Measurements from ENCODE around the gene ZDHHC7. TPM values are rescaled to one million over a fixed set of nuclear protein-coding genes. Genes with fewer than 3 reads are reported as not detected.
A peak's percentile ranks its signal among the peaks of the same experiment; 100 is the strongest.

Gene ZDHHC7
- total and polyA plus RNA-seq, 9 of the 15 experiments (the other 6 are each of a cell fraction or from before 2014, with no cell fraction given): 1.7 to 49.7 (median 37.4) TPM

DNA sequence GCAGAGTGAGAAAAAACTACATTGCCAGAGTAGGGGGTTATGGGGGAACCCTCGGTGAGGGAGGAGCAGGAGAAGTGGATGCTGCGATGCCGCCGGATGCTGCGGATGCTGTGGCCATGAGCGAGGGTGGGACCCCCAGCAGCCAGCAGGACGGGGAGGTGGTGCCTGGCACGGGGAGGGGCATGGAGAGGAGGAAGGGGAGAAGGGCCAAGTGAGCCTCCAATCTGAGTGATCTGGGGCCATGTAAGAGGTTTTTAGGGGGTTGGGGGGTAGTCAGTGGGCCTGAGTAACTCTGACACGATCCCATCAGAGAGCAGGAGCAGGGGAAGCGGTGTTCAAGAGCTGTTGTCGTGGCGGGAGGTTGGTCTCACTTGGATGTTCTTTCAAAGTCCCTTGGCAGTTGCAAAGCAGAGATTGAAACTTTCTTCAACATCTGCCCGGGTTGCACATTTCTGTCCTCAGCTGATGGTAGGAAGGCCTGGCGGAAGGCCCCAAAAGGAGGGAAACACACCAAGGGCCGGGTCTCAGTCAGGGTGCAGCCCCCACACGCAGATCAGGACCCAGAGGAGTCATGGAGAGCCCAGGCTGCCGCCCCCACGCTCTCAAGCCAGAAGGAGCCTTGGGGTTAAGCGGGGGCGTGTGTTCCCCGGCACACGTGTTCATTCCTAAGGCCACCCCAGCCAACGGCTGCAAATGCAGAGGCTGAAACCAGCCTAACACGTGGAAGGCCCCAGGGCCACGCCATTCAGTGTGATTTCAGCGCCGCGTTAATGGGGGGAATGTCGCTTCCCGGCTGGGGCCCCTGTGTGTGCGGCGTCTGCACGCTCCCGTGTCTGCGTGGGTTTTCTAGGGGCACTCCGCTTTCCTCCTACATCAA, 81.7 kb downstream of the ZDHHC7 start (continued):
- TF ChIP-seq, protein P1, sequence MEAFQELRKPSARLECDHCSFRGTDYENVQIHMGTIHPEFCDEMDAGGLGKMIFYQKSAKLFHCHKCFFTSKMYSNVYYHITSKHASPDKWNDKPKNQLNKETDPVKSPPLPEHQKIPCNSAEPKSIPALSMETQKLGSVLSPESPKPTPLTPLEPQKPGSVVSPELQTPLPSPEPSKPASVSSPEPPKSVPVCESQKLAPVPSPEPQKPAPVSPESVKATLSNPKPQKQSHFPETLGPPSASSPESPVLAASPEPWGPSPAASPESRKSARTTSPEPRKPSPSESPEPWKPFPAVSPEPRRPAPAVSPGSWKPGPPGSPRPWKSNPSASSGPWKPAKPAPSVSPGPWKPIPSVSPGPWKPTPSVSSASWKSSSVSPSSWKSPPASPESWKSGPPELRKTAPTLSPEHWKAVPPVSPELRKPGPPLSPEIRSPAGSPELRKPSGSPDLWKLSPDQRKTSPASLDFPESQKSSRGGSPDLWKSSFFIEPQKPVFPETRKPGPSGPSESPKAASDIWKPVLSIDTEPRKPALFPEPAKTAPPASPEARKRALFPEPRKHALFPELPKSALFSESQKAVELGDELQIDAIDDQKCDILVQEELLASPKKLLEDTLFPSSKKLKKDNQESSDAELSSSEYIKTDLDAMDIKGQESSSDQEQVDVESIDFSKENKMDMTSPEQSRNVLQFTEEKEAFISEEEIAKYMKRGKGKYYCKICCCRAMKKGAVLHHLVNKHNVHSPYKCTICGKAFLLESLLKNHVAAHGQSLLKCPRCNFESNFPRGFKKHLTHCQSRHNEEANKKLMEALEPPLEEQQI (IDR thresholded peaks at IDR 0.05): no peak
- TF ChIP-seq ZNF696 (CRISPR knock-in tag; conservative IDR thresholded peaks at IDR 0.05) (no peak), XRCC3 (IDR thresholded peaks at IDR 0.05) (no peak), SMAD2 (IDR thresholded peaks at IDR 0.05; ENCODE audit: low read depth, low read length) (no peak), PPARD (CRISPR knock-in tag; IDR thresholded peaks at IDR 0.05) (no peak), BHLHE40 (IDR thresholded peaks at IDR 0.05; ENCODE audit: low read length) (peak; percentile 60), ZZZ3 (IDR thresholded peaks at IDR 0.05) (no peak), HIVEP1 (CRISPR knock-in tag; IDR thresholded peaks at IDR 0.05) (no peak), CREB1 (IDR thresholded peaks at IDR 0.05) (no peak), CREB1 (CRISPR knock-in tag; IDR thresholded peaks at IDR 0.05) (peak; percentile 65; the same call in 1 of the 2 replicates), KDM5B (IDR thresholded peaks at IDR 0.05; ENCODE audit: insufficient replicate concordance, low read depth, low read length) (no peak), POLR2G (IDR thresholded peaks at IDR 0.05; ENCODE audit: low read depth, low read length) (no peak), FUS (optimal IDR thresholded peaks at IDR 0.05; ENCODE audit: low read depth, low read length) (no peak)
- TF ChIP-seq, protein P2, sequence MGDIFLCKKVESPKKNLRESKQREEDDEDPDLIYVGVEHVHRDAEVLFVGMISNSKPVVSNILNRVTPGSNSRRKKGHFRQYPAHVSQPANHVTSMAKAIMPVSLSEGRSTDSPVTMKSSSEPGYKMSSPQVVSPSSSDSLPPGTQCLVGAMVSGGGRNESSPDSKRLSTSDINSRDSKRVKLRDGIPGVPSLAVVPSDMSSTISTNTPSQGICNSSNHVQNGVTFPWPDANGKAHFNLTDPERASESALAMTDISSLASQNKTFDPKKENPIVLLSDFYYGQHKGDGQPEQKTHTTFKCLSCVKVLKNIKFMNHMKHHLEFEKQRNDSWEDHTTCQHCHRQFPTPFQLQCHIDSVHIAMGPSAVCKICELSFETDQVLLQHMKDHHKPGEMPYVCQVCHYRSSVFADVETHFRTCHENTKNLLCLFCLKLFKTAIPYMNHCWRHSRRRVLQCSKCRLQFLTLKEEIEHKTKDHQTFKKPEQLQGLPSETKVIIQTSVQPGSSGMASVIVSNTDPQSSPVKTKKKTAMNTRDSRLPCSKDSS (IDR thresholded peaks at IDR 0.05; ENCODE audit: low read depth, partially characterized antibody): no peak
- TF ChIP-seq, protein P3, sequence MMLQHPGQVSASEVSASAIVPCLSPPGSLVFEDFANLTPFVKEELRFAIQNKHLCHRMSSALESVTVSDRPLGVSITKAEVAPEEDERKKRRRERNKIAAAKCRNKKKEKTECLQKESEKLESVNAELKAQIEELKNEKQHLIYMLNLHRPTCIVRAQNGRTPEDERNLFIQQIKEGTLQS (IDR thresholded peaks at IDR 0.05): no peak
- TF ChIP-seq, protein P3 (CRISPR knock-in tag; conservative IDR thresholded peaks at IDR 0.05): no peak
- TF ChIP-seq, protein P4, sequence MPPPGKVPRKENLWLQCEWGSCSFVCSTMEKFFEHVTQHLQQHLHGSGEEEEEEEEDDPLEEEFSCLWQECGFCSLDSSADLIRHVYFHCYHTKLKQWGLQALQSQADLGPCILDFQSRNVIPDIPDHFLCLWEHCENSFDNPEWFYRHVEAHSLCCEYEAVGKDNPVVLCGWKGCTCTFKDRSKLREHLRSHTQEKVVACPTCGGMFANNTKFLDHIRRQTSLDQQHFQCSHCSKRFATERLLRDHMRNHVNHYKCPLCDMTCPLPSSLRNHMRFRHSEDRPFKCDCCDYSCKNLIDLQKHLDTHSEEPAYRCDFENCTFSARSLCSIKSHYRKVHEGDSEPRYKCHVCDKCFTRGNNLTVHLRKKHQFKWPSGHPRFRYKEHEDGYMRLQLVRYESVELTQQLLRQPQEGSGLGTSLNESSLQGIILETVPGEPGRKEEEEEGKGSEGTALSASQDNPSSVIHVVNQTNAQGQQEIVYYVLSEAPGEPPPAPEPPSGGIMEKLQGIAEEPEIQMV (tag; conservative IDR thresholded peaks at IDR 0.05; ENCODE audit: low read depth): no peak
- TF ChIP-seq, protein P5, sequence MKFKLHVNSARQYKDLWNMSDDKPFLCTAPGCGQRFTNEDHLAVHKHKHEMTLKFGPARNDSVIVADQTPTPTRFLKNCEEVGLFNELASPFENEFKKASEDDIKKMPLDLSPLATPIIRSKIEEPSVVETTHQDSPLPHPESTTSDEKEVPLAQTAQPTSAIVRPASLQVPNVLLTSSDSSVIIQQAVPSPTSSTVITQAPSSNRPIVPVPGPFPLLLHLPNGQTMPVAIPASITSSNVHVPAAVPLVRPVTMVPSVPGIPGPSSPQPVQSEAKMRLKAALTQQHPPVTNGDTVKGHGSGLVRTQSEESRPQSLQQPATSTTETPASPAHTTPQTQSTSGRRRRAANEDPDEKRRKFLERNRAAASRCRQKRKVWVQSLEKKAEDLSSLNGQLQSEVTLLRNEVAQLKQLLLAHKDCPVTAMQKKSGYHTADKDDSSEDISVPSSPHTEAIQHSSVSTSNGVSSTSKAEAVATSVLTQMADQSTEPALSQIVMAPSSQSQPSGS (CRISPR knock-in tag; IDR thresholded peaks at IDR 0.05): peak; percentile 77; the same call in 1 of the 2 replicates
- TF ChIP-seq, protein P6, sequence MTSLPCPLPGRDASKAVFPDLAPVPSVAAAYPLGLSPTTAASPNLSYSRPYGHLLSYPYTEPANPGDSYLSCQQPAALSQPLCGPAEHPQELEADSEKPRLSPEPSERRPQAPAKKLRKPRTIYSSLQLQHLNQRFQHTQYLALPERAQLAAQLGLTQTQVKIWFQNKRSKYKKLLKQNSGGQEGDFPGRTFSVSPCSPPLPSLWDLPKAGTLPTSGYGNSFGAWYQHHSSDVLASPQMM (CRISPR knock-in tag; IDR thresholded peaks at IDR 0.05): no peak

Data from K562 (cell line).